Measurements from ENCODE around the gene BRSK2.

BRSK2 gene

DNA sequence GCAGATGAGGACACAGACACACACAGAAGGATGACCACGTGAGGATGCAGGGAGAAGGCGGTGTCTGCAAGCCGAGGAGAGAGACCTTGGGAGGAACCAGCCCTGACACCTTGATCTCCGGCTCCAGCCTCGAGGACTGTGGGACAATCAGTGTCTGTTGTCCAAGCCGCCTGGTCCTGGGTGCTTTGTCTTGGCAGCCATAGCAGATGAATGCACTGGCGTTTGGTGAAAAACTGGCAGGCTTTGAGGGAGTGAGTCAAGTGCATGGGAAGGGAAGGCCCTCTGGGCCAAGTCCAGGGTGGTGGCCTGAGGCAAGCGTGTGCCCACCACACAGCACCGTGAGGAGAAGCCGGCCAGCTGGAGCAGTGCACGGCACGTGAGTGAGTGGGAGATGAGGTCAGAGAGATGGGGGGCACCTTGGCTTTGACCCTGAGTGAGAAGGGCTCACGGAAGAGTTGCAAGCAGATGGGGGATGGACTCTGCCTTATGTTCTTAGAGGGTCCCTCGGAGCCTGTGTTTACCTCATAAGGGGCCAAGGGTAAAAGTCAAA is 12.4 kb upstream of the BRSK2 start:
- DNase-seq = no peak

DNA sequence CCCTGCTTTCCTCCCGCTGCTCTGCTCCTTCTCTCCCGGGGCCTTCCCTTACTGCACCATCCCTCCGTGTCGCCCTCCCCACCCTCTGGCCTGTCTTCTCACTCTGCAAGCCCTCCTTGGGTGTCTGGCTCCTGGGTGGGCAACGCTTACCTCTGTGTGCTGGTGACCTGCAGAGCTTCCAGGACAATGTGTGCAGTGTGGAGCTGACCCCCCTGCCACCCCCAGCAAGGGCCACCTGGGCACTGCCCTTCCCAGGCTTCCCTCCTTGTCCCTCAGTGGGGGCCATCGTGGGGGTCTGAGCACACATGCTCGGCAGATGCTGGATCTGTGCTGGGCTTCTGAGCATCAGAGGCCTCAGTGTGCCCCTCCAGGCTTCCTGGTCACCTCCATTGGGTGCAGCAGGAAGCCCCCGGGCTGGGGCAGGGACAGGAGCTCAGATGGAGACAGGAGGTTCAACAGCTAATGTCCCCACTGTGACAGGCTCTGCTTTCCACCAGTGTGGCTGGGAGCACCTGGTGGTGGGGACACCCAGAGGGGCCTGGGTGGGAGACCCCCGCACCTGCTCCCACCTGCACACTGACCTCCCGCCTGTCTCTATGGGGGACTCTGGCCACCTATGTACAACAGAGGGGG is 7.8 kb upstream of the BRSK2 start:
- DNase-seq = no peak

DNA sequence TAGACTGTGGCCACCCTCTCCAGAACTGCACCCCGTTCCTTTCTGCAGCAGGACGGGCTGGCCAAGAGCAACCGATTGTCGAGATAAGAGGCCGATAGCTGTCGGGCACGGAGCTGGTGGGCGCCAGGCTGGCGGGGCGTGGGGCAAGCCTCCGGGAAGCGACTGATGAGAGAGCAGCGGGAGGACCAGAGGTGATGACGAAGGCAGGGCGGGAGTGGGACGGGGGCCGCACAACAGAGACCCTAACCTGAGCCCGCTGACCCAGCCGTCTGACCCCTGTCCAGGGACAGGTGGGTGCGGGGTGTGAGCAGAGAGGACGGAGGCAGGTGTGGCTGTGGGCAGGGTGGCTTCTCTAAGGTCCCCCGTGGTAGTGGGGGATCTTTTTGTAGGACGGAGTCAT is 7.3 kb upstream of the BRSK2 start:
- DNase-seq = no peak

DNA sequence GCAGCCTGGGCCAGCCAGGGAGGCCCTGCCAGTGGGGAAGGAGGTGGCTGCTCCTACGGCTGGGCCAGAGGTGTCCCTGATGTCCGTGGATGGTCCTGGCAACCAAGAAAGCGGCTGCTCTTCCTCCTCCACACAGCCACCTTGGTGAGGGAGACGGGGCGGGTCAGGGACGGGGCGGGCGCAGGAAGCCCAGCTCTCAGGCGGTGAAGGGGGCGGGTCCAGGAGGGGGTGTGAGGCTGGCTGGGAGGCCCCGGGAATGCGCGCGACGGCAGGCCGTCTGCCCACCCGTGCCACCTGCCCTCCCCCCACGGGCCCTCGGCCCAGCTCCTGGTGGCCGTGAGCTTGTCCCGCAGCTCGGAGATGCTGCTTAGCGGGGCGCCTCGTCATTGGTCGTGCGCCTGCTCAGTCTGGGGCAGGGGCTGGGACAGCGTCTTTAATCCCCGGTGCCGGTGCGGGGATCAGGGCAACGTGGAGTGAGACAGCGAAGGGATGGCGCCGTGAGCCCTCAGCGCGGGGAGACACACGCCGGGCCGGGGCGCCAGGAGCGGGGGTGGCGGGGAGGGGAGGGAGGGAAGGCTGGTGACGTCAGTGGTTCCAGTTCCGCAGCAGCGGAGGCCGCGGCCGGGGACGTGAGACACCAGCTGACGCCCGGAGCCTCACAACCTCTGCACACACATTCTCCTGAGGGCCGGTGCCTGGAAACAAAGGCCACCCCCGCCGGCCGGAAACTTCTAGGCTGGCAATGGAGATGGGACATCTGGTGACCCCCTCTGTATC is 6.7 kb upstream of the BRSK2 start:
- peak; percentile 83 for DNase-seq

DNA sequence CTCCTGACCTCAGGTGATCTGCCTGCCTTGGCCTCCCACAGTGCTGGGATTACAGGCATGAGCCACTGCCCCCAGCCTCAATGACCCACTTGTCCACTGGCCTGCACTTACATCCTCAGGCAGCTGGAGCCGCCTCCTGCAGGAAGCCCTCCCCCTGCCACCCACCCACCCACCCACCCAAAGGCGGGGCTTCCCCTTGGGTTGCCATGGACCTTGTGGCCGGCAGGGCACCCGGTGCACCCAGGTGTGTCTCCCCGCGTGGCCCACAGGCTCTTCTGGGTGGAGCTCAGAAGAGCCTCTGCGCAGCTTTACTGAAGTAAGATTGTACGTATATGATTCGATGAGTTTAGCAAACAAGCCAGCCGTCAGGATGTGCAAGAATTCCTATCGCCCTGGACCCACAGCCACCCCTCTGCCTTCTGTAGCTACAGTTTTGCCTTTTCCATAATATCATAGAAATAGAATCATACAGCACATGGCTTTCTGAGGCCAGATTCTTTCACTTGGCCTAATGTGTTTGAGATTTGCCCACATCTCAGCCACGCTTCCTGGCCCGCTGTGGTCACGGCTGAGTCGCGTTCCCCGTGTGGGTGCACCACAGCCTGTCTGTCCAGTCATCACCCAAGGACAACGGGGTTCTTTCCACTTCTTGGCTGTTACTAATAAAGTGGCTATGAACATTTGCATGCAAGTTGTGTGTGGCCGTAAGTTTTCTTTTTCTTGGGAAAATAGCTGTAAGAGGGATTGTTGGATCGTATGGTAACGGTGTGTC is 5.3 kb upstream of the BRSK2 start:
- no peak for DNase-seq

DNA sequence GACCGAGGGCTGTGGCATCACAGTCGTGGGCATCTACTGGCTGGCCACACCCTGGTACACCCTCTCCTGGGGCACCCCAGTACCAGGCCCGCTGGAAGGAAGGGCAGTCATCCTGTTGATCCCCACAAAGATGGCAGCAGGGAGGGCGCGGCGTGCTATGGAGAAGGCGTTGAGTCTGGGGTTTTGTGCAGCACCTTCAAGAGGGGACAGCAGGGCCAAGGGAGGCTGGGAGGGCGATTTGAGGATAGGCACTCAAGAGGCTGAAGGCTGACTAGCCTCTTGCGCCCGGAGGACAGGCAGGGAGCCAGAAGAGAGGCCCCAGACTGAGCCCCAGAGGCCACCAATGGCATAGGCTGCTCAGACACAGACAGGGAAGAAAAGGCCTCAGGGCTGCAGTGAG is 2.2 kb upstream of the BRSK2 start:
- no peak for DNase-seq

DNA sequence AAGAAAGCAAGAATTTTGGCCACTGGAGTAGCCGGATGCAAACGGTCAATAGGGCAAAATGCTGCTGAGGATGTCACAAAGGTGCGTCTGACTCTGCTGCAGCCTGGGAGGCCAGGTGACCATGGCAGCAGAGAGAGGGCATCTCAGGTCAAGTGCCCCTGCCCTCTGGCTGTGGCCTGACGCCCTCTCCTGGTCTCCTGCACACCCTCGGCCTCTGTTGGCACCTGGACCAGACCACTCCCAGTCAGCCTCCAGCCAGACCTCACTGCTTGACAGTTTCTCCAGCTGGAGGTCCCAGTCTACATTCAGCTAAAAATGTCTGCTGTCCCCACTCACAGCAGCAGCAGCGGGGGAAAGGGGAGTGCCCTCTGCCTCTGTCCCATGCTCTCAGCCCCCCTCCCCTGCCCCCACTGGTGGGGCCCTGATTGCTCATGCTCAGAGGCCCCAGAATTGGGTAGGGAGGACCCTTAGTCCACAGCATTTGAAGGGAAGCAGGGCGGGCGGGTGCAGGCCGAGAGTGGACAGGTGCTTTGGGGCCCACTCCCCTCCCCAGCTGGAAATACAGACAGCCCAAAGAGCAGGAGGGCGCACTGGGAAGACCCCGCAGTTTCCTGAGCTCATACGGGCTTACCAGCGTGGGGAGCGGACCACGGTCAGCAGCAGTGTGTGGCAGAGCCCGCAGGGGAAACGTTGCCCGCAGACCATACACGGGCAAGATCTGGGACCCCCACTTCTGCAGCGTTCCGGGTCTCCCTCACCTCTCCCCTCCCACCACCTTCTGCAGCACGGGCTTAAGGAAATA is 1.6 kb upstream of the BRSK2 start:
- no peak for DNase-seq

DNA sequence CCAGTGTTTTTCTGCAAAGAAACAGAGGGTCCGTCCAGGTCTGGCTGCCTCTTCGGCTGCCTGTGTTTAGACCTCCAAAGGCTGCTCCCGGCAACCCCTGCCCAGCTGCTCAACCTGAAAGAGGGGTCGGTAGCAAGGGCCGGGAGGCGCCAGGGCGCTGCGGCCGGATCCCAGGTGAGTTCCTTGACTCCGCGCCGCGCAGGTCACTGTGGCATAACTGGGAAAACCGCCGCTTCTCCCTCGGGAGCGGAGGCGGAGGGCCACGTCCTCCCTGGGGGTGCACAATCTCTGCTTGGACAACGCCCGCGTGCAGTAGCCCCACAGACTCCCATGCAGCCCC is 1.0 kb upstream of the BRSK2 start:
- DNase-seq = no peak

DNA sequence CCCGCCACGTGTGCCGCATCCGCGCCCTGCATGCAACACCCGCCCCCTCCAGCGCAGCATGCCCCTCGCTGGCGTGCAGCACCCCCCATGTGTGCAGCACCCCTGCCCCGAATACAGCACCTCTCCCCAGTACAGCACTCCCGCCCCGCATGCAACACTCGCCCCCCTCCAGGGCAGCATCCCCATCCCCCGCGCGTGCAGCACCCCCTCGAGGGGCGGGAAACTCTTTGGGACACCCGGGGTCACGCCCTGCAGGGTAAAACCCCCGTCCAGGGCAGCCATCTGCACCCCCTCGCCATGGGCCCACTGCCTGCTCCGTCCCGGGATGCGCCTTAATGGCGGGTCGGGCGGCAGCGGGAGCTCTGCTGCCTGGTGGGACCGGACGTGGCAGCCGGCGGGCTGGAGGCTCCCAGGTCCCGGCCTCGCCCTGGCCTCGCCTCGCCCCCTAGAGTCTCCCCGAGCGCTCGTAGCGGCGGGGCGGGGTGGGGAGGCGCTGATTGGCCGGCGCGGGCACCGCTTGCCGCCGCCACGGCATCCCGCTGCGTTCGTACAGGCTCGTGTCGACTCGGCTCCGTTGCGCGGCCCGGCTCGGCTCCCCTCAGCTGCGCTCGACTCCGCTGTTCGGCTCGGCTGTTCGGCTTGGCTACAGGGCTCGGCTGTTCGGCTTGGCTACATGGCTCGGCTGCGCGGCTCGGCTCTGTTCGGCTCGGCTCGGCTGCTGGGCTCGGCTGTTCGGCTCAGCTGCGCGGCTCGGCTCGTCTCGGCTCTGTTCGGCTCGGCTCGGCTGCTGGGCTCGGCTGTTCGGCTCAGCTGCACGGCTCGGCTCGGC is 417 bp upstream of the BRSK2 start:
- DNase-seq = peak; percentile 97

DNA sequence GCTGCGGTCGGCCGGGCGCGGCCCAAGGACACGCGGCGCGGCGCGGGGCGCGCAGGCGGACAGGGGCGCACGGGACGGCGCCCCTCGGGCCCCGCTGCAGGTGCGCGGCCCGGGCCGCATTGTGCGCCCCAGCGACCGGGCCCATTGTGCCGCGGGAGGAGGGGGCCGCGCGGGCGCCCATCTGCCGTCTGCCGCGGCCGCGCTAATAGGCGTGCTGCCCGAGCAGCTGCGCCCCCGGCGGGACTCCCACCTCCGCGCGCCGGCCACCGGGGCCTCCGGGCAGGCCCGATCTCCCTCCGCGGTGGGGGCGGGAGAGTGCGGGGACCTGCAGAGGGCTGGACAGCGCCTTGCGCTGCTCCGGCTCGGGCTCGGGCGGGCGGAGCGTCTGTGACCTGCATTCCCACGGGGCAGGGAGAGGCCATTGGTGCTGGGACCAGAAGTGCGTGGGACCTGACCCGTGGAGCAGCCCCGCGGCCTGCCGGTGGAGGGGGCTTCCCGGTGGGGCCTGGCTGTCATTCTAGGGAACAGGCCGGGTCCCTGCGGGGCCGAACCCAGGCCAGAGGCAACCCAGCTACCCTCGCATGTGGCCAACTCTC is 933 bp downstream of the BRSK2 start:
- DNase-seq = no peak

DNA sequence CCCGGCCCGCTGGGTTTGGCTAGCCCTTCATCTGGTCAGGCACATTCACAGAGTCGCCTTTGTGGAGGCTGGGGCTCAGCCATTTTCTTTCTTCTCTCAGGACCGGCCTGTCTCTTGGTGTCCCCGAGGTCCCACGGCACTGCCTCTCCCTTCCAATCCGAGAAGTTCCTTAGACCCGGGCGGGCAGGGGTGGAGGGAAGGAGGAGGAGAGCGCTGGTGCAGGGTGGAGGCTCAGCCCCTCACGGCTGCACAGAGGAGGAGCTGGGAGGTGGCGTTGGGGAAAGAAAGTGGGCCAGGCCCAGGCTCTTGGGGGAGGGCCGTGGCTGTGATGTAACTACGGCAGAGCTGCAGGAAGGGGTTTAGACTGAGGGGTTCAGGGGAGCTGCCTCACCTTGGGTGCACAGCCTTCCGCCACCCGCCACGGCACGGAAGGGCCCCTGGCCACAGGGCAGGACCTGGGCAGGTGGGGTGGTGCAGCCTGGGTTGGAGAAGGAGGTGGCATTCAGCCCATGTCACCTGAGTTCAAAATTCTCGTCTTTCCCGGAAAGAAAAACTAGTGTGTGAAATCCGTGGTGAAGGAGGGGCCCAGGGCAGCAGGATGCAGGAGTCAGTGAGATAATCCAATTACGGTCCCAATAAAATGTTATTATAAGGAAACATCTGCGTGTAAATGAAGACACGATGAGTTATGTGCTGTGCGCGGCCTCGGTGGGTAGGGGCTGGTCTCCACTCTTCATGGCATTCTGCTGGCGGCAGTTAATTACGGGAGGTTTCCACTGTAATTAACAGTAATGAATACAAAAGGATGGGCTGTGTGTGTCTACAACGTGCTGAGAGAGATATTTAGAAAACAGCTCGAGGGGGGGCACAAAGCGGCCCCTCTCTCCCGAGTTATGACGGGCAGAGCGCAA is 1.7 kb downstream of the BRSK2 start:
- DNase-seq = no peak

DNA sequence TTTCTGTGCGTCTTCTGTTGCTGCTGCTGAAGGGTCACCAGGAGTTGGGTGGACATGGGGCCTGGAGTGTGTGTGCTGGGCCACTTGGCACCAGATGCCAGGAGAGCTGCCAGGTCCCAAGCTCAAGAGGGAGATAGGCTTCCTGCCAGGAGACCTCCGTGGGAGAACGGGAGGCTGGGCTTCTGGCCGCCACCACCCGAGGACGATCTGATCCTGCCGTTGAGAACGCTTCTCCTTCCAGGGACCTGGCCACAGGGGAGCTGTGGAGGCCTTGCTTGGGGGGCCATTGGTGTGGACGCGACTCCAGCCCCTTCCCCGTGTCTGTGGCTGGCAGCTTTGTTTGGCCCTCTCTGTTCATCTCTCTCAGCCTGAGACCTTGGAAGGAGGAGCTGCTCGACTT is 2.4 kb downstream of the BRSK2 start:
- no peak for DNase-seq

DNA sequence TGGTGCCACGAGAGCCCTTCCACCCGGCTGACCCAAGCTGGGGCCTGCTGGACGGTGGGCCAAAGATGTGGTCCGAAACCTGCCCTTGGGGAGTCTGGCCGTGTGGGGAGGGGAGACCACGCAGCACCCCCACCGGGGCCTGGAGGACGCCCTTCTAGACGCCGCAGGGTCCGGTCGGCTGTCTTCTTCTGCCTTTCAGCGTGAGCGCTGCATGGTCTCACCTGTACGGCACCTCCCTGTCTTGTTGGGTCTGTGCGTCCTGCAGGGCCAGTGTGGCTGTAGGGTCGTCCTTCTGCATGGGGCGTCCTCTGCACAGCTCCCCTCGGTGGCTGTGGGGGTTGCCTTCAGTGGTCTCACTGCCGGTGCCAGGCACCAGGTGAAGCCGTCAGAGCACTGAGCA is 2.8 kb downstream of the BRSK2 start:
- no peak for DNase-seq

DNA sequence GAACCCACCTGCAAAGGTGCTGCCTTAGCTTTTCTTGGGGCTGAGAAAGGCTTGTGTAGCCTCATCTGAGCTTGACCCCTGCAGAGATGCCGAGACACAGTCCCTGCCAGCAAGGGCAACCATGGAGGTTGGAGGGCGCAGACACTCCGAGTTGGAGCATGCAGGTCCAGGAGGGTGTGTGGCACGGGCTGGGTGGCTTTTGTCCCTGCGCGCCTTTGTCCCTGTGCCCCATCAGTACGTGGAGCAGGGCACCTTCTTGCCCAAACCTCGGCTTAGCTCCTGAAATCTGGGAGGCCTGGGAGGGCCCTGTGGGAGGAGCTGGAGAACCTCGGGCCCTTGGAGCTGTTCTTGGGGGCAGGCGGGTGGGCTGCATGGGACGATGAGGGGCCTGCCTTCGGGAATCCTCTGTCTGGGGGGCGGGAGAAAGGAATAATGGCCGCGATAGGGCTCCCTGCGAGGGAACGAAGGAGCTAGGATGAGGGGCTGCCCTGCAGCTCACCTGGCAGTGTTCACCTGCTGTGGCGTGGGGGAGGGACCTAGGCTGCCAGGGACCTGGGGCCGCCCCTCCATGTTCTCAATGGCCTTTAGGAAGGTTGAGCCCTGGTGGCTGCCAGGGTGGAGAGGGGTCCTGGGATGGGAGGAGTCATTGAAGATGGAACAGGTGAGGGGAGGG is 3.4 kb downstream of the BRSK2 start:
- DNase-seq = no peak

DNA sequence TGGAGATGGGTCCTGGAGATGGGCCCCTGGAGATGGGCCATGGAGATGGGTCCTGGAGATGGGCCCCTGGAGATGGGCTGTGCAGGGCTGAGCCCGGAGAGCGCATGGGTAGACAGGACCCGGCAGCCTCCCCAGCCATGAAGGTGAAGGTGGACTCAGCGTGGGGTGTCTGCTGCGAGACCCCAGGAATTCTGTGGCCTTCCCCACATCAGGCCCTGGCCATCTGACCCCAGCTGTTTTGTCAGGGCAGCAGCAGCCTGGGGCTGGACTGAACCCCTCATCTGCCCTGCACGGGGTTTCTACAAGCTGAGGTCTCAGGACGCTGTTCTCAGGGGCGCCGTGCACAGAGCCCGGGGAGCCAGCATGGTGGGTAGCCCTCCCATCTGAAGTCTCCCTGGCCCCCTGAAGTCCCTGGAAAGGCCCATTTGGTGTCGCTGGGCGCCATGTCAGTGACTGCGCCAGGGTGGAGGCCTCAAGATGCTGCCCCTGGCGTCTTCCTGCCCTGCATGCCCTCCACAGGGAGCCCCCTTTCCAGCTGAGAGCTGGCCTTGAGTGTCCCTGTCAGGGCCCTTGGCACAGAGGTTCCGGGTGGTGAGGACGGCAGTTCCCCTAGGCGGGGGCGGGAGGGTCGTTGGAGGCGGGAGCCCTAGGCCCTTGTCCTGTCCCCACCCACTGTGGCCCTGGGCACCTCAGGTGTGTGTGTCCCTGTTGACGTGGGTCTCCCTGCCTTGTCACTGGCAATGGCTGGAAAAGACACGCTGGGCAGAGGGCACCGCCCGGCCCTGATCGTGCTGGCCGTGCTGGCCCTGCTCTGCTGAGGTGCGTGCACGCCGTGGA is 5.4 kb downstream of the BRSK2 start:
- no peak for DNase-seq

DNA sequence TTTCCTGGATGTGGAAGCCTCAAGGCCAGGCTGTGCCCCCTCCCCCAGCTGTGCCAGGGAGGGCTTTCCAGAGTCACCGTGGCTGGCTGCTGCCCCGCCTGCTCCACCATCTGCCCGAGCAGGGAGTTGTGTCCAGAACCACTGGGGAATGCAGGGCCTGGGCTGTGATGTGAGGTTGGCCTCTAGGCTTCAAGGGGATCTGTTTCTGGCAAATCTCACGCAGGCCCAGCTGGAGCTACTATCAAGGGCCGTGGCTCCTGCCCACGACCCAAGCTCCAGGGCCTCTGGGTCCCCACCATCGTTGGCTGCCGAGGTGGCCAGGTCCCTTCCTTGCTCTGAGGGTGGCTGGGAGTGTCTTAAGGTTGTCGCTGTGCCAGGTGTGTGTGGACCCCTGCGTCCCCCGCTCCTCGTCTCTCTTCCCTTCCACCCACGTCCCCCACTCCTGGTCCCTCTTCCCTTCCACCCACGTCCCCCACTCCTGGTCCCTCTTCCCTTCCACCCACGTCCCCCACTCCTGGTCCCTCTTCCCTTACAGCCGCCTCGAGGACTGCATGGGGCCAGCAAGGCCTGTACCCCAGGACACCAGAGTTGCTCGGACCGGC is 6.1 kb downstream of the BRSK2 start:
- DNase-seq = no peak

DNA sequence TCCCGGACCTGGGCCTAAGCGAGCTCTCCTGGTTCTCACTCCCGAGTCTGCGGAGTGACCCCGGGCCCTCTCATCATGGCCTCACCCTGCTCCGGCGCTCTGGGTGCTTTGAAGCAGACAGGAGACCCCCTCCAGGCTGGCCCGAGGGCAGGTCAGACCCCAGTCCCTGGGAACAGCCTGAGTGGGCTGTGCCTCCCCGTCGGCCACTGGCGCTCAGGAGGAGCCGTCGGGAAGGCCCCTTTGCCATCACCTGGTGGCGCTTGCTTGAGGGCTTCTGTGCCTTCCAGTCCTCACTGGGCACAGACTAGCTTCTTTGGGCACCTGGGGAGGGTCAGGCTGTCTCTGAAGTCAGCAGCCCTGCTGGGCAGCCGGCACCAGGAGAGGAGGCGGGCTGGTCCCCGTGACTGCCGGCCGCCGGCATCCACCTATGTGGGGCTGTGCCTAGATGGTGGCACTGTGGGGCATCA is 6.7 kb downstream of the BRSK2 start:
- no peak for DNase-seq

DNA sequence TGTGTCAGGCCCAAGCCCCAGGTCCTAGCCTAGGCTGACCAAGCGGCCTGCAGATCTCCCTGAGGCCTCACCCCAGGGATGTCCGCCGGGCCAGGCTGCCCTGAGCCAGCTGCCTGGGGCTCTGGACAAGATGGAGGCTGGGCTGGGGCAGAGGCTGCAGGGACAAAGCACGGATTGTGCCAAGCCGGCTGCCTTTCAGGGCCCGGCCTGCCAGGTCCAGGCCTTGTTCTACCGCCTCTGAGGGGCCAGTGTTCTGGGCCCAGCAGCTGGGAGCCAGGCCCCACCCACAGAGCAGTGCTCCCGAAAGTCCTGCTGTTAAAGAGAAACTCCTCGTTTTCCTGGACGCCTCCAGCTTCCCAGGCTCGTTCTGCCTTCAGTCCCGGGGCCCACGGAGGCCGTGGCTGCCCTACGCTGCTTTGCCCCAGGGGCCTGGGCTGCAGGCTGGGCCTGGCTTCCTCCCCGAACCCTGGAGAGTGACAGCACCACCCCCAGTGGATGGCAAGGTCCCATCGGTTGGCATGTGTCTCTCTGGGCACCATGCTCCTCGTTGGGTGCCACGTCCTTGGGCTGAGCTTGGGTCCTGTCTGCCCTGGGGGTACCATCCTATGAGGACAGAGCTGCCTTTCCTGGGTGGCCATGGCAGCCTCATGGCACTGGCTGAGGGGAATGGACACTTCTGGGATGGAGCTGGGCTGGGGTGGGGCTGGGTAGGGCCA is 7.6 kb downstream of the BRSK2 start:
- DNase-seq = no peak
